Activated naive CD8-positive, alpha-beta T cell (primary cell): ENCODE measurements around the gene HIGD1A.

Source experiments
- H3K27ac Mint-ChIP-seq: one replicate; pipeline ENCODE4 v1.8.0; 2021; ENCODE audit warnings: mixed read lengths
- H3K27me3 Mint-ChIP-seq: one replicate; pipeline ENCODE4 v1.8.0; 2021; ENCODE audit warnings: mixed read lengths
- H3K36me3 Mint-ChIP-seq: one replicate; pipeline ENCODE4 v1.8.0; 2021; ENCODE audit warnings: mixed read lengths
- H3K4me1 Mint-ChIP-seq: one replicate; pipeline ENCODE4 v1.8.0; 2021; ENCODE audit warnings: low read depth, mixed read lengths
- H3K4me3 Mint-ChIP-seq: one replicate; pipeline ENCODE4 v1.8.0; 2021; ENCODE audit warnings: mild to moderate bottlenecking, mixed read lengths
- H3K9me3 Mint-ChIP-seq: one replicate; pipeline ENCODE4 v1.8.0; 2021; ENCODE audit warnings: low read depth, mixed read lengths

Gene HIGD1A

GRCh38 chr3:42804106-42804830 lies at the start of gene HIGD1A:
HIGD1A (minus strand) TSS chr3:42804490; CDS start chr3:42794253, 10,237 bp downstream.
- Mint-ChIP-seq H3K27me3 (peaks cover 3% of the 10 kb centered on the region), H3K4me3 (peak within 1 kb of the TSS; percentile 97), H3K9me3 (no peaks in the 10 kb centered on the region), H3K27ac (peak within 1 kb of the TSS; percentile 92), H3K36me3 (no peaks in the 10 kb centered on the region), H3K4me1 (peaks cover 37% of the 10 kb centered on the region)

GRCh38 chr3:42853739-42854302 lies 49.5 kb upstream of the HIGD1A start:
- Mint-ChIP-seq H3K9me3 (no peaks in the 10 kb centered on the region), H3K4me3 (no peak overlapping the region), H3K36me3 (peaks cover 4% of the 10 kb centered on the region), H3K27me3 (peaks cover 6% of the 10 kb centered on the region), H3K27ac (no peak overlapping the region), H3K4me1 (no peaks in the 10 kb centered on the region)

GRCh38 chr3:42853056-42853455 lies 48.8 kb upstream of the HIGD1A start:
- Mint-ChIP-seq H3K4me1 (no peaks in the 10 kb centered on the region), H3K4me3 (no peak overlapping the region), H3K27me3 (peaks cover 6% of the 10 kb centered on the region), H3K9me3 (no peaks in the 10 kb centered on the region), H3K36me3 (peaks cover 4% of the 10 kb centered on the region), H3K27ac (no peak overlapping the region)

- no peak overlapping the region for H3K4me3 Mint-ChIP-seq
- H3K4me1 Mint-ChIP-seq, result peaks cover 4% of the 10 kb centered on the region
- H3K27me3 Mint-ChIP-seq, result peaks cover 6% of the 10 kb centered on the region
- no peak overlapping the region for H3K27ac Mint-ChIP-seq
- peaks cover 4% of the 10 kb centered on the region for H3K36me3 Mint-ChIP-seq
- H3K9me3 Mint-ChIP-seq, result no peaks in the 10 kb centered on the region
Measured at GRCh38 chr3:42852441-42852840, 48.2 kb upstream of the HIGD1A start.

GRCh38 chr3:42851228-42851834 lies 47.0 kb upstream of the HIGD1A start:
- Mint-ChIP-seq H3K4me3 (no peak overlapping the region), H3K27me3 (peaks cover 5% of the 10 kb centered on the region), H3K9me3 (no peaks in the 10 kb centered on the region), H3K36me3 (peaks cover 6% of the 10 kb centered on the region), H3K27ac (no peak overlapping the region), H3K4me1 (peaks cover 15% of the 10 kb centered on the region)

- H3K36me3 Mint-ChIP-seq, result peaks cover 3% of the 10 kb centered on the region
- peaks cover 2% of the 10 kb centered on the region for H3K27me3 Mint-ChIP-seq
- no peak overlapping the region for H3K27ac Mint-ChIP-seq
- H3K4me1 Mint-ChIP-seq, result peaks cover 16% of the 10 kb centered on the region
- no peaks in the 10 kb centered on the region for H3K9me3 Mint-ChIP-seq
- no peak overlapping the region for H3K4me3 Mint-ChIP-seq
Measured at GRCh38 chr3:42850263-42850662, 46.0 kb upstream of the HIGD1A start.

GRCh38 chr3:42849017-42849416 lies 44.7 kb upstream of the HIGD1A start:
- Mint-ChIP-seq H3K9me3 (no peaks in the 10 kb centered on the region), H3K27me3 (no peaks in the 10 kb centered on the region), H3K4me3 (no peak overlapping the region), H3K27ac (no peak overlapping the region), H3K4me1 (peaks cover 16% of the 10 kb centered on the region), H3K36me3 (peaks cover 2% of the 10 kb centered on the region)

GRCh38 chr3:42847731-42848130 lies 43.4 kb upstream of the HIGD1A start:
- Mint-ChIP-seq H3K27me3 (peaks cover 2% of the 10 kb centered on the region), H3K4me1 (peaks cover 16% of the 10 kb centered on the region)

GRCh38 chr3:42846685-42847522 lies 42.6 kb upstream of the HIGD1A start:
- H3K36me3 Mint-ChIP-seq, result peaks cover 2% of the 10 kb centered on the region
- peak overlapping the region; percentile 2 for H3K4me3 Mint-ChIP-seq
- peaks cover 16% of the 10 kb centered on the region for H3K4me1 Mint-ChIP-seq
- H3K27ac Mint-ChIP-seq, result peak overlapping the region; percentile 42
- H3K9me3 Mint-ChIP-seq, result no peaks in the 10 kb centered on the region
- H3K27me3 Mint-ChIP-seq, result peaks cover 2% of the 10 kb centered on the region

More at GRCh38 chr3:42847731-42848130, 43.4 kb upstream of the HIGD1A start:
- Mint-ChIP-seq H3K27ac (no peak overlapping the region), H3K36me3 (peaks cover 2% of the 10 kb centered on the region), H3K4me3 (no peak overlapping the region), H3K9me3 (no peaks in the 10 kb centered on the region)

- Mint-ChIP-seq H3K4me1 (peaks cover 16% of the 10 kb centered on the region), H3K27me3 (peaks cover 2% of the 10 kb centered on the region), H3K27ac (no peak overlapping the region), H3K4me3 (no peak overlapping the region), H3K9me3 (no peaks in the 10 kb centered on the region), H3K36me3 (peaks cover 2% of the 10 kb centered on the region)
Measured at GRCh38 chr3:42844815-42845214, 40.5 kb upstream of the HIGD1A start.

GRCh38 chr3:42844412-42844713 lies 40.1 kb upstream of the HIGD1A start:
- Mint-ChIP-seq H3K27ac (no peak overlapping the region), H3K36me3 (peaks cover 2% of the 10 kb centered on the region), H3K27me3 (peaks cover 2% of the 10 kb centered on the region), H3K9me3 (no peaks in the 10 kb centered on the region), H3K4me1 (peaks cover 16% of the 10 kb centered on the region), H3K4me3 (no peak overlapping the region)

- Mint-ChIP-seq H3K27ac (no peak overlapping the region), H3K4me3 (no peak overlapping the region), H3K9me3 (no peaks in the 10 kb centered on the region), H3K4me1 (peaks cover 16% of the 10 kb centered on the region), H3K36me3 (peaks cover 2% of the 10 kb centered on the region), H3K27me3 (peaks cover 2% of the 10 kb centered on the region)
Measured at GRCh38 chr3:42843713-42844411, 39.6 kb upstream of the HIGD1A start.

GRCh38 chr3:42841332-42841731 lies 37.0 kb upstream of the HIGD1A start:
- Mint-ChIP-seq H3K27ac (no peak overlapping the region), H3K27me3 (peaks cover 2% of the 10 kb centered on the region), H3K4me1 (peaks cover under 1% of the 10 kb centered on the region), H3K4me3 (no peak overlapping the region), H3K9me3 (no peaks in the 10 kb centered on the region), H3K36me3 (no peaks in the 10 kb centered on the region)

GRCh38 chr3:42839616-42840015 lies 35.3 kb upstream of the HIGD1A start:
- Mint-ChIP-seq H3K27me3 (peaks cover 2% of the 10 kb centered on the region), H3K4me1 (no peaks in the 10 kb centered on the region), H3K9me3 (no peaks in the 10 kb centered on the region), H3K4me3 (no peak overlapping the region), H3K36me3 (no peaks in the 10 kb centered on the region), H3K27ac (no peak overlapping the region)
